NCI-H774 (cell line): ENCODE measurements around the gene IGSF21.
"Not testable (repeated sequence)": the region's sequence is repeated elsewhere in the genome, so short reads cannot be mapped to it uniquely, and the experiment has no call there.

Experiments
- DNase-seq: peaks from one replicate; lab custom pipeline; 2025; lab: John Stamatoyannopoulos, UW

Gene IGSF21

GRCh38 chr1:18357622-18358230 is 250.1 kb downstream of the IGSF21 start:
- no peak for DNase-seq

GRCh38 chr1:18358600-18358999 is 251.0 kb downstream of the IGSF21 start:
- DNase-seq, result no peak

GRCh38 chr1:18360251-18360650 is 252.7 kb downstream of the IGSF21 start:
- no peak for DNase-seq

GRCh38 chr1:18362150-18362549 is 254.6 kb downstream of the IGSF21 start:
- DNase-seq, result no peak

GRCh38 chr1:18363436-18363835 is 255.8 kb downstream of the IGSF21 start:
- DNase-seq, result no peak

- DNase-seq, result no peak
These were observed 257.6 kb downstream of the IGSF21 start for GRCh38 chr1:18365099-18365705.

GRCh38 chr1:18372505-18372904 is 264.9 kb downstream of the IGSF21 start:
- DNase-seq, result not testable (repeated sequence)

- no peak for DNase-seq
These were observed 265.6 kb downstream of the IGSF21 start for GRCh38 chr1:18373151-18373550.

- DNase-seq, result no peak
These were observed 266.4 kb downstream of the IGSF21 start for GRCh38 chr1:18373882-18374493.

- no peak for DNase-seq
These were observed 269.1 kb downstream of the IGSF21 start for GRCh38 chr1:18376661-18377060.

GRCh38 chr1:18380288-18380687 is 272.7 kb downstream of the IGSF21 start:
- no peak for DNase-seq

- DNase-seq, result no peak
These were observed 276.5 kb downstream of the IGSF21 start for GRCh38 chr1:18384059-18384458.

GRCh38 chr1:18384471-18384870 is 276.9 kb downstream of the IGSF21 start:
- DNase-seq, result no peak

- no peak for DNase-seq
These were observed 277.7 kb downstream of the IGSF21 start for GRCh38 chr1:18385239-18385790.

GRCh38 chr1:18386591-18386990 is 279.0 kb downstream of the IGSF21 start:
- DNase-seq, result no peak

- DNase-seq, result no peak
These were observed 279.7 kb downstream of the IGSF21 start for GRCh38 chr1:18387307-18387706.

- DNase-seq, result no peak
These were observed 283.4 kb downstream of the IGSF21 start for GRCh38 chr1:18390953-18391352.

- no peak for DNase-seq
These were observed 287.1 kb downstream of the IGSF21 start for GRCh38 chr1:18394563-18395156.

- DNase-seq, result no peak
These were observed 288.8 kb downstream of the IGSF21 start for GRCh38 chr1:18396247-18396980.

- DNase-seq, result no peak
These were observed 290.0 kb downstream of the IGSF21 start for GRCh38 chr1:18397641-18398040.

GRCh38 chr1:18398791-18399530 is 291.4 kb downstream of the IGSF21 start:
- DNase-seq, result no peak
